Ishikawa (cell line): ENCODE results near the gene SF3B5.
A peak's percentile ranks its signal among the peaks of the same experiment; 100 is the strongest.

ENCODE experiments used
- CEBPB ChIP-seq: IDR thresholded peaks from 2 replicates; pipeline ENCODE4 v1.6.1; 2012
- CREB1 ChIP-seq: IDR thresholded peaks from 2 replicates; pipeline ENCODE4 v1.6.1; 2012; ENCODE audit warnings: low read depth
- EGR1 ChIP-seq: IDR thresholded peaks from 2 replicates; pipeline ENCODE4 v1.6.1; 2012
- EP300 ChIP-seq: IDR thresholded peaks from 2 replicates; pipeline ENCODE4 v1.6.1; 2012; ENCODE audit warnings: borderline replicate concordance
- FOXM1 ChIP-seq: IDR thresholded peaks from 2 replicates; pipeline ENCODE4 v1.6.1; 2012; ENCODE audit warnings: low read depth, borderline replicate concordance
- NFIC ChIP-seq: IDR thresholded peaks from 2 replicates; pipeline ENCODE4 v1.6.1; 2012
- RAD21 ChIP-seq: IDR thresholded peaks from 2 replicates; pipeline ENCODE4 v1.6.1; 2012; ENCODE audit warnings: low read depth
- TAF1 ChIP-seq: IDR thresholded peaks from 2 replicates; pipeline ENCODE4 v1.6.1; 2012; ENCODE audit warnings: low read depth, mild to moderate bottlenecking
- TCF12 ChIP-seq: IDR thresholded peaks from 2 replicates; pipeline ENCODE4 v1.6.1; 2012; ENCODE audit warnings: low read depth
- TEAD4 ChIP-seq: IDR thresholded peaks from 2 replicates; pipeline ENCODE4 v1.6.1; 2012
- YY1 ChIP-seq: IDR thresholded peaks from 2 replicates; pipeline ENCODE4 v1.6.1; 2012; ENCODE audit warnings: low read depth
- ZBTB7A ChIP-seq: IDR thresholded peaks from 2 replicates; pipeline ENCODE4 v1.6.1; 2012; ENCODE audit warnings: low read depth
- TF ChIP-seq, protein P1 (sequence below): IDR thresholded peaks from 2 replicates; pipeline ENCODE4 v1.6.1; 2012
- TF ChIP-seq, protein P2 (sequence below): IDR thresholded peaks from 2 replicates; pipeline ENCODE4 v1.6.1; 2012
- TF ChIP-seq, protein P3 (sequence below): IDR thresholded peaks from 2 replicates; pipeline ENCODE4 v1.6.1; 2012; ENCODE audit warnings: low read depth, mild to moderate bottlenecking

Gene SF3B5

DNA sequence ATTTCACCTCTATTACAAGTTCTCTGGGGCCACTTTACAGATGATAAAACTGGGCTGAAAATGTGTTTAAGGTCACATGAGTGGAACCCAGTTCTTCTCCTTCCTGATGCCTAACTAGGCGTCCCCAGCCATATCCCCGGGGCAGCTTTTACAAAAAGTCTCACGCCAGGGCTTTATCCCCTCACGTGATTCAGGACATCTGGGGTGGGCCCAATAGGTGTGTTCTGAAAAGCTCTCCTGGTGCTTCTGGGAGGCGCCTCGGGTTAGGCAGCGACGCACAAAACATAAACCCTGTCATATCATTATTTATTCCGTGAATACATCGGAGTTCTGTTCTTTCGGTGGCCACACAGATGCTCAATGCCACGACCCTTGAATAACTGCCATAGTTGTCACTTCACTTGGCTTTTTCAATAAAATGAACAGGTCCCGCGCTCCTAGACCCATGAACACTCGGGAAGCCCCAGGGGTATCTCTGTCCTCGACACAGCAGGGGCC is 32.1 kb downstream of the SF3B5 start:
- TF ChIP-seq, protein P1, sequence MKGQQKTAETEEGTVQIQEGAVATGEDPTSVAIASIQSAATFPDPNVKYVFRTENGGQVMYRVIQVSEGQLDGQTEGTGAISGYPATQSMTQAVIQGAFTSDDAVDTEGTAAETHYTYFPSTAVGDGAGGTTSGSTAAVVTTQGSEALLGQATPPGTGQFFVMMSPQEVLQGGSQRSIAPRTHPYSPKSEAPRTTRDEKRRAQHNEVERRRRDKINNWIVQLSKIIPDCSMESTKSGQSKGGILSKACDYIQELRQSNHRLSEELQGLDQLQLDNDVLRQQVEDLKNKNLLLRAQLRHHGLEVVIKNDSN, result peak; percentile 89
- TF ChIP-seq ZBTB7A, result no peak

DNA sequence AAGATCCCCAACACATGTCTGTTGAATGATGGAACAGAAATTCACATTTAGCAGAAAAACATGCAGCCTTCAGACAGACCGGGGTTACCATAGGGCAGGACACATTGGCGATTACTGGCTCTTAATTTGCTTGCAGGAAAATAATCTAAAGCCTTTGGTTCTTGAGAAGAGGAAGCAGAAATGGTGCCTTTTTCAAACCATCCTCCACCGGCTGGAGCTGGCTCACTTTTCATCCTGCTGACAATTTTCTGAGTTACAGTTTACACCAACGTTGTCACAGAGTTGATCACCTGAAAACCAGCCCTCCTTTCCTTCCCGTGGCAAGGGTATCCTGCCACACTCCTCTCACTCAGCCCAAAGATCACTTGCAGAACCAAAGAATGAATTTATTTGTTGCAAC is 32.6 kb downstream of the SF3B5 start:
- TF ChIP-seq NFIC (no peak), EGR1 (no peak), EP300 (no peak), FOXM1 (no peak), TCF12 (no peak)
- TF ChIP-seq, protein P1, result no peak
- TF ChIP-seq, protein P2, sequence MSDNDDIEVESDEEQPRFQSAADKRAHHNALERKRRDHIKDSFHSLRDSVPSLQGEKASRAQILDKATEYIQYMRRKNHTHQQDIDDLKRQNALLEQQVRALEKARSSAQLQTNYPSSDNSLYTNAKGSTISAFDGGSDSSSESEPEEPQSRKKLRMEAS, result no peak

DNA sequence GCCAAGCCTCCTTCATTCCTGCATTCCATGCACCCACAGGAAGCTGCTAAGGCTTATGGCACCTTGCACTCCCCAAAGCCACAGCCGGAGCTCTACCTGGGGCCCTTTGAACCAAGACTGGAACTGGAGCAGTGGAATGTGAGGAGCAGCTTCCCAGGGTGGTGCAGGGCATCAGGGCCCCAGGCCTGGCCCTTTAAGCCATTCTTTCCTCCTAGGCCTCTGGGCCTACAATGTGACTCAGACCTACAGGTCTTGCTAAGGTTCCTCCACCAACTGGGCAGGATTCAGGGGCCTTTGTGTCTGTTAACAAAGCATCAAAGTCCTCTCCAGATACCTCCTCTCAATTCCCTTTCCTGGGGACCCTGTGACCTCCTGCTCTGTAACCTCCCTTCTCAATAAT is 36.2 kb downstream of the SF3B5 start:
- TF ChIP-seq RAD21, result no peak
- no peak for TF ChIP-seq NFIC
- TF ChIP-seq, protein P1, result no peak
- TF ChIP-seq CREB1, result no peak
- no peak for TF ChIP-seq EGR1
- TF ChIP-seq, protein P2, result no peak
- TF ChIP-seq TAF1, result no peak
- no peak for TF ChIP-seq FOXM1
- TF ChIP-seq EP300, result no peak
- no peak for TF ChIP-seq TCF12
- TF ChIP-seq TEAD4, result no peak
- TF ChIP-seq, protein P3, sequence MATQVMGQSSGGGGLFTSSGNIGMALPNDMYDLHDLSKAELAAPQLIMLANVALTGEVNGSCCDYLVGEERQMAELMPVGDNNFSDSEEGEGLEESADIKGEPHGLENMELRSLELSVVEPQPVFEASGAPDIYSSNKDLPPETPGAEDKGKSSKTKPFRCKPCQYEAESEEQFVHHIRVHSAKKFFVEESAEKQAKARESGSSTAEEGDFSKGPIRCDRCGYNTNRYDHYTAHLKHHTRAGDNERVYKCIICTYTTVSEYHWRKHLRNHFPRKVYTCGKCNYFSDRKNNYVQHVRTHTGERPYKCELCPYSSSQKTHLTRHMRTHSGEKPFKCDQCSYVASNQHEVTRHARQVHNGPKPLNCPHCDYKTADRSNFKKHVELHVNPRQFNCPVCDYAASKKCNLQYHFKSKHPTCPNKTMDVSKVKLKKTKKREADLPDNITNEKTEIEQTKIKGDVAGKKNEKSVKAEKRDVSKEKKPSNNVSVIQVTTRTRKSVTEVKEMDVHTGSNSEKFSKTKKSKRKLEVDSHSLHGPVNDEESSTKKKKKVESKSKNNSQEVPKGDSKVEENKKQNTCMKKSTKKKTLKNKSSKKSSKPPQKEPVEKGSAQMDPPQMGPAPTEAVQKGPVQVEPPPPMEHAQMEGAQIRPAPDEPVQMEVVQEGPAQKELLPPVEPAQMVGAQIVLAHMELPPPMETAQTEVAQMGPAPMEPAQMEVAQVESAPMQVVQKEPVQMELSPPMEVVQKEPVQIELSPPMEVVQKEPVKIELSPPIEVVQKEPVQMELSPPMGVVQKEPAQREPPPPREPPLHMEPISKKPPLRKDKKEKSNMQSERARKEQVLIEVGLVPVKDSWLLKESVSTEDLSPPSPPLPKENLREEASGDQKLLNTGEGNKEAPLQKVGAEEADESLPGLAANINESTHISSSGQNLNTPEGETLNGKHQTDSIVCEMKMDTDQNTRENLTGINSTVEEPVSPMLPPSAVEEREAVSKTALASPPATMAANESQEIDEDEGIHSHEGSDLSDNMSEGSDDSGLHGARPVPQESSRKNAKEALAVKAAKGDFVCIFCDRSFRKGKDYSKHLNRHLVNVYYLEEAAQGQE, result no peak
- no peak for TF ChIP-seq ZBTB7A
- TF ChIP-seq YY1, result no peak
- no peak for TF ChIP-seq CEBPB

DNA sequence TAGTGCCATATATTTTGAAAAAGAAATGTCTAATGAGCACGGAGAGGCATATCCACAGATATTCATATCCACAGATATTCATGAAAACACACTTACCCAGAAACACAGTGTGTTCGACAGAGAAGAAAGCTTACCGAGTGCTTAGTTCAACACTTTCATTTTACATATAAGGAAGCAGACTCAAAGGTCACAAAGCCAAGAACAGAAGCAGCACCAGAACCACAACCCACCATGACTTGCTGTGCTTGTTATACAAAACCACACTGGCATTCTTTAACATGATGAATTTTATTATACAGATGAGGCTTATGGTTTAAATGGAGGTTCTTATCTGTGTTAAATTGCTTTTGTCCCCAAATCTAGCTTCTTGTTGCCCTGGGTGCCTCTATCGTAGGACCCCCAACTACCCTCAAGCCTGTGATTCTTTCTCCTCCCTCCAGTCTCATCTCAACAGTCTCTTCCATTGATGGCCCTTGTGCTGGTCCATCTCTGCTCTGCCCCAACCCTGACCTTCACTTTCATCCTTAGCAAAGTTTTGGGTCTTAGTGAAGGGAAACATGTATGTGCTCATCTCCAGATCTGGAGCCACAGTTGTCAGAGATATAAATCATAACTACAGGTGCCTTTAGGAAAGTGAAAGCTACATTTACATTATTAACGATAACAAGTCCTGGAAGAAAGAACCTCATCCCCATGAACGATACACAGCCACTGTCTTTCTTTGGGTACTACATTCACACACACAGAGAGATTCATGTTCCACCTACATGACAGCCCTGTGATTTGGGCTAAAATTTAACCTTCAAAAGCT is 40.0 kb downstream of the SF3B5 start:
- TF ChIP-seq NFIC, result no peak

DNA sequence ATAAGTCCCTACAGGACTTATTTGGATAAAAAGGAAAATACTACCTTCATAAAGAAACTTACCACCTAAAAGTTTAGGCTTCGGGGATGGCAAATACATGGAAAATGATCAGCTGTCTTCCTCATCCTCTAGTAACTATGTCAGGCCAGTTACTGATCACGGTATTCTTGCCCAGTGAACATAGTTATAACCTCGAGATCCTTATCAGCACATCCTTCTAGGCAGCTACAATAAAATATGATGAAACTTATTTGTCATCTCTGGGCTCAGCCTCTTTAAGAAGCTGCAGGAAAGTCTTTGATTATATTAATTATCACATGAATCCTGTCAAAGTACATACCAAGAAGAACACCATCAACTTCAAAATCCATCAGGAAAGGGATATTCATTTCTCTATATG is 41.8 kb downstream of the SF3B5 start:
- TF ChIP-seq, protein P1, result no peak
- no peak for TF ChIP-seq TAF1
- TF ChIP-seq, protein P3, result no peak
- TF ChIP-seq ZBTB7A, result no peak
- no peak for TF ChIP-seq CEBPB
- no peak for TF ChIP-seq FOXM1
- no peak for TF ChIP-seq YY1

DNA sequence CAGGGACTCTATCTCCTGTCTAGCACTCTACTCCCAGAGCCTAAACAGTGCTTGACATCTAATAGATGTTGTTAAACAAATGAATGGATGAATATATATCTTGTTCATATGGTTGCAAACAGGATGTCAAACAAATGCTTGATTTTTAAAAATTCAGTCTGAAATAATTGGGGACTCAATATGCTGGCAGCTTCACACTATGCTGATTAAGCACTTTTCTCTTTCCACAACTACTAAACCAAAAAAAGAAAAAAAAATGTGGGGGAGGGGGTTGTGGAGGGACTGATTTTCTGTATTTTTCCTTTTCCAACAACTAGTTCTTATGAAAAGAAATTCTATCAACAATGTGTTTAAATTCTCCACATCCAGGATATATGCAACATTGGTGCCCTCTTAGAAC is 42.9 kb downstream of the SF3B5 start:
- TF ChIP-seq, protein P3, result no peak
- no peak for TF ChIP-seq NFIC
- no peak for TF ChIP-seq RAD21
- TF ChIP-seq FOXM1, result no peak
- TF ChIP-seq, protein P2, result no peak
- TF ChIP-seq TAF1, result no peak
- no peak for TF ChIP-seq CEBPB
